ENCODE results near the gene FCSK.

The FCSK gene

DNA sequence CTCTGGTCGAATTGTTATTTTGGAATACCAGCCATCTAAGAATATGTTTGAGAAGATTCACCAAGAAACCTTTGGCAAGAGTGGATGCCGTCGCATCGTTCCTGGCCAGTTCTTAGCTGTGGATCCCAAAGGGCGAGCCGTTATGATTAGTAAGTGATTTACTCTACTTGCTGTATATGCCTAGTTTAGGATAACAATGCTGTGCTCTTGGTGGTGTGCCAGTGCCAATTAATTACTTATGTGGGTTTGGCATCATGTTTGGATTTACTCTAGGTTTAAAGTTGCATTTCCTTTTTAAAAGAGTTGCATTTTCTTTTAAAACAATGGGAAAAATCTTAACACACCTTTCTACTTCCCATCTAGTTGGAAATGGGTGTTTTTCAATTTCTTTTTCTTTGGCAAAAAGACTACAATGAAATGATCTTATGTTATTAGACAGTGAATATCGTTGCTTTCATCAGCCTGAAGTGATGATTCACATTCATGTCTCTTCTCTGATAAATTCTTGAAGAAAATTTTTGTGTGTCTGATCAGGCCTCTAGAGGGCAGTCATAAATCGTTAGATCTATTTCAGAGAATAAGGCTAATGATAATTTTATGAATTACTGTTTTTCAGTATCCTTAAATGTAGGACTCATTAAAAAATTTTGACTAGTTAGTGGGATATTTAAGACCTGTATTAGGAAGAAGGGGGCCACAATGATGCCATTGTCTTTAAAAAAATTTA lies 74.8 kb downstream of the FCSK start:
- DNase-seq: no peak

All from activated CD4-positive, alpha-beta T cell treated with anti-CD3 and anti-CD28 coated beads, Interleukin-2, amount 50 U/mL, for 48 hours (primary cell).